ENCODE measurements around the gene INPP5E.

DNA sequence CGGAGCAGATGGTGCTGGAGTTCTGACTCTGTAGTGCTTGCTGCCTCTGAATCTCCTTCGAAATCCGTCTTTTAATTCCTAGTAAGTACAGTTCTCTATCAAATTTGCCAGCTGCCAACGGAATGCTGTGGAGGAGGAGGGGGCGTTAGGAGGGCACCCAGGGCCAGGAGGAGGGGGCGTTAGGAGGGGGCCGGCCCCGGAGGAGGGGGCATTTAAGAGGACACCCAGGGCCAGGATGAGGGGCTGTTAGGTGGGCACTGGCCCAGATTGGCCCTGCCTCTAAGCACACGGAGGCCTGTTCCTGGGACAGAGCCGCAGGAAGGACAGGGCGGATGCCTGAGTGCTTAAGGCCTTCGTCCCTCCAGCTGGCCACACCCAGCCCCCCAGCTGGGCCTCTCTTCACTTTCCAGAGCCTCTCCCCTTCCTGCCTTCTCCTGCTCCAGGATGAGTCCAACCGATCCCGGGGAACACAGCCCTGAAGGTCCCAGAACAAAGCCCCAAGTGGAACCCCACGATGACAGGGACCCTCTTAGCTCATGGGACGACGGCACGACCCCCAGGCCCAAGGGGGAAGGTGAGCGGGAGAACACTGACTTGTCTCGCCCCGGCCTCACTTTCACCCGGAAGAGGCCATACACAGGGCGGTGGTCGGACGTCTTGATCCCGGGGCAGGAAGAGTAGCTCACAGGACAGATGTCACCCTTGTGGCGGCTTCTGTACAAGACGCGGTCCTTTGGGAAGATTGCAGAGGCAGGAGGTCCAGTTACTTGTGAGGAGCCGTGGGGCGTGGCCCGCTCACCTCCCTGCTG, 9.8 kb downstream of the INPP5E start:
- TF ChIP-seq, protein P1, sequence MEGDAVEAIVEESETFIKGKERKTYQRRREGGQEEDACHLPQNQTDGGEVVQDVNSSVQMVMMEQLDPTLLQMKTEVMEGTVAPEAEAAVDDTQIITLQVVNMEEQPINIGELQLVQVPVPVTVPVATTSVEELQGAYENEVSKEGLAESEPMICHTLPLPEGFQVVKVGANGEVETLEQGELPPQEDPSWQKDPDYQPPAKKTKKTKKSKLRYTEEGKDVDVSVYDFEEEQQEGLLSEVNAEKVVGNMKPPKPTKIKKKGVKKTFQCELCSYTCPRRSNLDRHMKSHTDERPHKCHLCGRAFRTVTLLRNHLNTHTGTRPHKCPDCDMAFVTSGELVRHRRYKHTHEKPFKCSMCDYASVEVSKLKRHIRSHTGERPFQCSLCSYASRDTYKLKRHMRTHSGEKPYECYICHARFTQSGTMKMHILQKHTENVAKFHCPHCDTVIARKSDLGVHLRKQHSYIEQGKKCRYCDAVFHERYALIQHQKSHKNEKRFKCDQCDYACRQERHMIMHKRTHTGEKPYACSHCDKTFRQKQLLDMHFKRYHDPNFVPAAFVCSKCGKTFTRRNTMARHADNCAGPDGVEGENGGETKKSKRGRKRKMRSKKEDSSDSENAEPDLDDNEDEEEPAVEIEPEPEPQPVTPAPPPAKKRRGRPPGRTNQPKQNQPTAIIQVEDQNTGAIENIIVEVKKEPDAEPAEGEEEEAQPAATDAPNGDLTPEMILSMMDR (IDR thresholded peaks at IDR 0.05 in 8 of 11, conservative IDR thresholded peaks at IDR 0.05 in 3 of 11) = no peak
- peak in 1 of 3 donors; percentile 42 for TF ChIP-seq POLR2AphosphoS5 (IDR thresholded peaks at IDR 0.05)
- no peak for TF ChIP-seq POLR2A (IDR thresholded peaks at IDR 0.05)
